K562 (cell line): ENCODE measurements around the gene PLEKHG3. TPM values are rescaled to one million over a fixed set of nuclear protein-coding genes. Genes with fewer than 3 reads are reported as not detected.

ENCODE experiments used
- ATAC-seq: fragments of 200-7000 bp; cut with Tn5 transposase; 3 replicates; pipeline ENCODE4 v1.9.1; 2020; ENCODE audit warnings: moderate library complexity
- BruUV-seq: library from RNA; stranded (reverse); fragments of 400-500 nt; replicated peaks from 2 replicates; lab custom pipeline; 2021; lab: Mats Ljungman, UMichigan
- CTCF ChIA-PET: fragments of 300-600 bp; formaldehyde crosslinking; extraction: SDS; loops from one replicate; lab custom pipeline; 2021; ENCODE audit warnings: low intra/inter-chr PET ratio; lab: Yijun Ruan, JAX
- POLR2A ChIA-PET: fragments of 300-600, 350-650 bp; sonication (Branson Sonifier 250); formaldehyde crosslinking; extraction: SDS; loops from one replicate; lab custom pipeline; 2021; ENCODE audit warnings: antibody characterized with exemption, inconsistent platforms; lab: Yijun Ruan, JAX
- DNase-seq, 4 experiments: peaks; one replicate each; pipeline versions ENCODE4 v3.0.0 to v3.0.0-alpha.2; 2011 to 2018; ENCODE audit warnings: low spot score in 3 of 4, mixed read lengths in 3 of 4; ENCODE audit errors: extremely low read depth in 1 of 4
- FAIRE-seq: peaks from 2 replicates; lab custom pipeline; 2011; peaks lifted over from hg19 to GRCh38; lab: Jason Lieb, UNC
- H2AFZ ChIP-seq: 2 replicates; pipeline ENCODE4 v1.6.0; 2011; ENCODE audit warnings: low read depth, low read length, control low read depth, inconsistent platforms
- H3K27ac ChIP-seq: fragments of 200-600 bp; 3 replicates; pipeline ENCODE4 v1.8.0; 2011; ENCODE audit warnings: low read depth, mild to moderate bottlenecking, control low read depth, inconsistent platforms, low read length, moderate library complexity, mixed read lengths; ENCODE audit errors: extremely low read depth
- H3K27me3 ChIP-seq, 2 experiments: fragments of 300-600 bp in 1 of 2; 2 replicates in 1 of 2; 3 replicates in 1 of 2; pipeline versions ENCODE4 v1.6.0 to v1.8.0; 2011; ENCODE audit warnings: inconsistent platforms in 2 of 2, low read length in 2 of 2, mild to moderate bottlenecking in 1 of 2, mixed read lengths in 1 of 2, moderate library complexity in 1 of 2; ENCODE audit not compliant: control insufficient read depth in 2 of 2, insufficient read depth in 2 of 2
- H3K36me3 ChIP-seq: fragments of 300-600 bp; 3 replicates; pipeline ENCODE4 v1.8.0; 2011; ENCODE audit warnings: mild to moderate bottlenecking, low read length, inconsistent platforms; ENCODE audit not compliant: control insufficient read depth, insufficient read depth
- H3K4me1 ChIP-seq, 2 experiments: fragments of 200-600 bp in 1 of 2; replicated peaks in 1 of 2; 2 replicates in 1 of 2; 3 replicates in 1 of 2; pipeline versions ENCODE4 v1.5.1 to v1.8.0; 2011; ENCODE audit warnings: inconsistent platforms in 2 of 2, low read length in 2 of 2, mild to moderate bottlenecking in 1 of 2, mixed read lengths in 1 of 2, moderate library complexity in 1 of 2; ENCODE audit not compliant: control insufficient read depth in 2 of 2, insufficient read depth in 2 of 2
- H3K4me2 ChIP-seq: 2 replicates; pipeline ENCODE4 v1.6.1; 2011; ENCODE audit warnings: low read length, control low read depth, inconsistent platforms, mixed read lengths; ENCODE audit not compliant: insufficient read depth
- H3K4me3 ChIP-seq: fragments of 200-600 bp; sonication (generic), shearing (Covaris generic); 2 replicates; pipeline ENCODE4 v1.5.1; 2016; ENCODE audit warnings: control low read depth, inconsistent platforms
- H3K79me2 ChIP-seq: fragments of 200-600 bp; 3 replicates; pipeline ENCODE4 v1.8.0; 2011; ENCODE audit warnings: low read length, inconsistent platforms; ENCODE audit not compliant: control insufficient read depth, insufficient read depth
- H3K9ac ChIP-seq, 2 experiments: 2 replicates each; pipeline versions ENCODE4 v1.6.0 to v1.6.1; 2011; ENCODE audit warnings: low read depth in 2 of 2, low read length in 2 of 2, control low read depth in 1 of 2, inconsistent platforms in 1 of 2, mild to moderate bottlenecking in 1 of 2, mixed read lengths in 1 of 2; ENCODE audit not compliant: insufficient read depth in 1 of 2
- H3K9me1 ChIP-seq: one replicate; pipeline ENCODE4 v1.6.0; 2011; ENCODE audit warnings: inconsistent platforms, mild to moderate bottlenecking, low read length, moderate library complexity; ENCODE audit not compliant: control insufficient read depth, insufficient read depth
- H3K9me3 ChIP-seq: replicated peaks from 2 replicates; pipeline ENCODE4 v1.5.1; 2011; ENCODE audit warnings: low read depth, low read length, inconsistent platforms; ENCODE audit not compliant: control insufficient read depth, insufficient read depth
- H4K20me1 ChIP-seq: replicated peaks from 2 replicates; pipeline ENCODE4 v1.6.1; 2011; ENCODE audit warnings: low read length, inconsistent platforms, mixed read lengths; ENCODE audit not compliant: control insufficient read depth, insufficient read depth
- ARID4B ChIP-seq: sonication (generic); formaldehyde crosslinking; IDR thresholded peaks from 2 replicates; pipeline ENCODE4 v1.8.0; 2022; ENCODE audit warnings: mild to moderate bottlenecking, missing genetic modification reagents
- CBX5 ChIP-seq: IDR thresholded peaks from 2 replicates; pipeline ENCODE4 v1.6.1; 2014; ENCODE audit warnings: low read depth, borderline replicate concordance
- ELK3 ChIP-seq: fragments of 450-650 bp; formaldehyde crosslinking; IDR thresholded peaks from 2 replicates; pipeline ENCODE4 v1.4.0; 2020; ENCODE audit warnings: mild to moderate bottlenecking
- HDAC3 ChIP-seq: fragments of 450-650 bp; IDR thresholded peaks from 2 replicates; pipeline ENCODE4 v1.6.1; 2018; ENCODE audit warnings: borderline replicate concordance, mild to moderate bottlenecking, moderate library complexity; ENCODE audit not compliant: partially characterized antibody
- ZNF57 ChIP-seq: fragments of 450-650 bp; formaldehyde crosslinking; IDR thresholded peaks from 2 replicates; pipeline ENCODE4 v1.4.0; 2020; ENCODE audit warnings: mild to moderate bottlenecking, moderate library complexity
- ZNF583 ChIP-seq: fragments of 250-450 bp; sonication (Bioruptor Pico); IDR thresholded peaks from 2 replicates; pipeline ENCODE4 v1.4.0; 2020
- WGBS: fragments of 100-300 bp; shearing (Covaris generic); methylation state at CpG from one replicate; pipeline ENCODE4 v1.1.6; 2016; ENCODE audit warnings: low coverage, mixed read lengths; ENCODE audit not compliant: insufficient coverage; ENCODE audit errors: missing lambda C conversion rate; 5-methylcytosine and 5-hydroxymethylcytosine counted together
- in situ Hi-C: fragments of 300-500 bp; cut with MboI; formaldehyde crosslinking; loops from 4 replicates; pipeline ENCODE4 v1.15.0; 2018; ENCODE audit warnings: inconsistent platforms, mixed read lengths
- intact Hi-C: fragments of 100-400 bp; cut with micrococcal nuclease; formaldehyde crosslinking; loops from 2 replicates; pipeline ENCODE4 v1.14.2; 2022
- polyA plus RNA-seq, 8 experiments: library from polyadenylated mRNA; depleted of rRNA in 4 of 8; stranded (reverse) in 5 of 8; unstranded in 3 of 8; fragments of >200 nt; fragmentation: Nextera tagmentation in 2 of 8; fragmentation: Illumina TruSeq in 1 of 8; extraction: Ambion mirVana in 2 of 8; extraction: Trizol in 1 of 8; gene quantifications; 2 replicates each; pipeline versions ENCODE4 v1.2.1 to v1.2.3, GENCODE V29; 2011 to 2014; ENCODE audit warnings: inconsistent platforms in 1 of 8, missing spikeins in 1 of 8
- total RNA-seq, 7 experiments: library from RNA; depleted of rRNA in 6 of 7; stranded (reverse); fragments of >200 nt in 6 of 7; fragmentation: Illumina TruSeq in 2 of 7; extraction: Trizol in 2 of 7; gene quantifications; 2 replicates each; pipeline versions ENCODE4 v1.2.1 to v1.2.3, GENCODE V29; 2011 to 2021; ENCODE audit warnings: low replicate concordance in 1 of 7

Gene PLEKHG3
- total and polyA plus RNA-seq, 9 of the 15 experiments (the other 6 are each of a cell fraction or from before 2014, with no cell fraction given) = 0.04 to 0.16 TPM; not detected in 7

- Histone ChIP-seq H3K9me1 (no peaks in the 10 kb centered on the region), H4K20me1 (no peaks in the 10 kb centered on the region), H3K36me3 (no peaks in the 10 kb centered on the region), H3K4me2 (no peak overlapping the region), H3K4me3 (no peak overlapping the region), H3K79me2 (no peaks in the 10 kb centered on the region), H3K4me1 (peaks cover 0 to 4% of the 10 kb centered on the region in 2 experiments; a peak in 2 of 5 replicates), H2AFZ (no peak overlapping the region), H3K9ac (no peak overlapping the region), H3K27me3 (peaks cover 3 to 61% of the 10 kb centered on the region in 2 experiments), H3K9me3 (no peaks in the 10 kb centered on the region), H3K27ac (no peak overlapping the region)
- DNase-seq (no peak), FAIRE-seq (no peak), ATAC-seq (no peak)
- POLR2A ChIA-PET = interaction anchor here (0.6 to 0.8 kb wide), 2 partner anchors 41 to 42 kb away, joined by 3 read pairs; no protein-coding TSS in a partner anchor
- BruUV-seq = no TSS peak
- TF ChIP-seq ELK3 (no peak), ZNF583 (CRISPR knock-in tag) (no peak), HDAC3 (no peak), ZNF57 (CRISPR knock-in tag) (no peak), ARID4B (CRISPR knock-in tag) (no peak), CBX5 (no peak)
- WGBS = 0% methylated on average over 4 of the region's 17 CpGs
- intact Hi-C loops = loop anchor here (5.0 kb wide), 1 partner anchor 65 kb away; no protein-coding TSS in a partner anchor
- in situ Hi-C loops = no loop called here
- CTCF ChIA-PET = no interaction called here
Measured at GRCh38 chr14:64737391-64738280, 33.4 kb downstream of the PLEKHG3 start.
